Glutamatergic neuron (in vitro differentiated cells): ENCODE results near the gene MMS19. TPM values are rescaled to one million over a fixed set of nuclear protein-coding genes. Genes with fewer than 3 reads are reported as not detected.
A peak's percentile ranks its signal among the peaks of the same experiment; 100 is the strongest.
"Not testable (repeated sequence)": the region's sequence is repeated elsewhere in the genome, so short reads cannot be mapped to it uniquely, and the experiment has no call there.

Source experiments
- DNase-seq: peaks from one replicate; pipeline ENCODE4 v3.0.0; 2022
- H3K27ac Mint-ChIP-seq: one replicate; pipeline ENCODE4 v1.8.0; 2020; ENCODE audit warnings: mild to moderate bottlenecking, mixed read lengths, inconsistent platforms; ENCODE audit not compliant: unreplicated experiment
- H3K27me3 Mint-ChIP-seq: one replicate; pipeline ENCODE4 v1.8.0; 2020; ENCODE audit warnings: mild to moderate bottlenecking, moderate library complexity, mixed read lengths, inconsistent platforms; ENCODE audit not compliant: unreplicated experiment
- H3K36me3 Mint-ChIP-seq: one replicate; pipeline ENCODE4 v1.8.0; 2020; ENCODE audit warnings: mild to moderate bottlenecking, mixed read lengths, inconsistent platforms; ENCODE audit not compliant: unreplicated experiment
- H3K4me1 Mint-ChIP-seq: one replicate; pipeline ENCODE4 v1.8.0; 2020; ENCODE audit warnings: mild to moderate bottlenecking, low read depth, mixed read lengths, inconsistent platforms; ENCODE audit not compliant: unreplicated experiment
- H3K4me3 Mint-ChIP-seq: one replicate; pipeline ENCODE4 v1.8.0; 2020; ENCODE audit warnings: mild to moderate bottlenecking, mixed read lengths, inconsistent platforms; ENCODE audit not compliant: unreplicated experiment
- H3K9me3 Mint-ChIP-seq: one replicate; pipeline ENCODE4 v1.8.0; 2020; ENCODE audit warnings: mild to moderate bottlenecking, moderate library complexity, mixed read lengths, inconsistent platforms; ENCODE audit not compliant: unreplicated experiment
- CTCF ChIP-seq: fragments of 200-600 bp; sonication (generic); IDR thresholded peaks from one replicate; pipeline ENCODE4 v1.5.0; 2021; ENCODE audit not compliant: partially characterized antibody, unreplicated experiment
- total RNA-seq: library from RNA; stranded (reverse); fragmentation: NEBNext Ultra II Directional; extraction: Animal tissue kit (Norgen Biotek cat#: 25700); gene quantifications from one replicate; pipeline ENCODE4 v1.2.1, GENCODE V29; 2021; ENCODE audit not compliant: unreplicated experiment

The MMS19 gene
- total RNA-seq, 1 donor from 2014 or later: 139 TPM

- no peak overlapping the region for H3K4me3 Mint-ChIP-seq
- no peak for TF ChIP-seq CTCF
- H3K4me1 Mint-ChIP-seq: peaks cover 4% of the 10 kb centered on the region
- peaks cover 3% of the 10 kb centered on the region for H3K27me3 Mint-ChIP-seq
- DNase-seq: peak; percentile 71
- H3K9me3 Mint-ChIP-seq: peaks cover 6% of the 10 kb centered on the region
- H3K27ac Mint-ChIP-seq: no peak overlapping the region
- H3K36me3 Mint-ChIP-seq: peaks cover 6% of the 10 kb centered on the region
Observed at GRCh38 chr10:97532935-97533671, 34.9 kb upstream of the MMS19 start.

- peaks cover 4% of the 10 kb centered on the region for H3K4me1 Mint-ChIP-seq
- DNase-seq: no peak
- peaks cover 3% of the 10 kb centered on the region for H3K27me3 Mint-ChIP-seq
- no peak for TF ChIP-seq CTCF
- H3K4me3 Mint-ChIP-seq: no peak overlapping the region
- peaks cover 6% of the 10 kb centered on the region for H3K36me3 Mint-ChIP-seq
- H3K27ac Mint-ChIP-seq: peak overlapping the region; percentile 22
- H3K9me3 Mint-ChIP-seq: peaks cover 6% of the 10 kb centered on the region
Observed at GRCh38 chr10:97531401-97531986, 33.3 kb upstream of the MMS19 start.

- Mint-ChIP-seq H3K4me3 (peak overlapping the region; percentile 4), H3K36me3 (peaks cover 6% of the 10 kb centered on the region), H3K27ac (peak overlapping the region; percentile 19), H3K9me3 (peaks cover 6% of the 10 kb centered on the region), H3K27me3 (peaks cover 3% of the 10 kb centered on the region), H3K4me1 (peaks cover 6% of the 10 kb centered on the region)
- no peak for DNase-seq
- no peak for TF ChIP-seq CTCF
Observed at GRCh38 chr10:97529685-97530465, 31.7 kb upstream of the MMS19 start.

DNA sequence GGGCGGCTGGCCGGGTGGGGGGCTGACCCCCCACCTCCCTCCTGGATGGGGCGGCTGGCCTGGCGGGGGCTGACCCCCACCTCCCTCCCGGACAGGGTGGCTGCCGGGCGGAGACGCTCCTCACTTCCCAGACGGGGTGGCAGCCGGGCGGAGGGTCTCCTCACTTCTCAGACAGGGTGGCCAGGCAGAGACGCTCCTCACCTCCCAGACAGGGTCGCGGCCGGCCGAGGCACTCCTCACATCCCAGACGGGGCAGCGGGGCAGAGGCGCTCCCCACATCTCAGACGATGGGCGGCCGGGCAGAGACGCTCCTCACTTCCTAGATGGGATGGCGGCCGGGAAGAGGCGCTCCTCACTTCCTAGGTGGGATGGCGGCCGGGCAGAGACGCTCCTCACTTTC is 30.7 kb upstream of the MMS19 start:
- not testable (repeated sequence) for H3K27ac Mint-ChIP-seq, H3K4me3 Mint-ChIP-seq

DNA sequence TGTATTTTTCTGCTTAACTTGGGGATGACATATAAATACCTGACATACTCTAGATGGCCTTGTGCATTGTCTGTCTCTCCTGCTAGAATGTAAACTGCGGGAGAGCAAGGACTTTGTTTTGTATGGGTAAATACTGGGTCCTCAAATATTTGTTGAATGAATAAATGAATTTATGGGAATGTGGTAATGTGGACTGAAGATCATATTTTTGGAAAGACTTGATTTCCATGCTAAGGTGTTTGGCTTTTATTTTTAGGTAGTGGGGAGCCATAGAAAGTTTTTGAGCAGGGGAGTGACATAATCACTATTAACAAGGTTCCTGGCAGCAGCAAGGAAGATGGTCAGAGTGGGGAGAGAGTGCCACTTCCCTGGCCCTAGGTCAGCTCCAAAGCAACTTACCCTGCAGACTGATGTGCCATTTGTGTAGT is 27.5 kb upstream of the MMS19 start:
- Mint-ChIP-seq H3K27me3 (peaks cover 3% of the 10 kb centered on the region), H3K4me3 (no peak overlapping the region), H3K4me1 (peaks cover 5% of the 10 kb centered on the region), H3K9me3 (peaks cover 4% of the 10 kb centered on the region), H3K36me3 (peaks cover 6% of the 10 kb centered on the region), H3K27ac (no peak overlapping the region)
- no peak for DNase-seq
- TF ChIP-seq CTCF: no peak

More for the DNA sequence above, 30.7 kb upstream of the MMS19 start:
- H3K9me3 Mint-ChIP-seq, H3K4me1 Mint-ChIP-seq, DNase-seq, H3K36me3 Mint-ChIP-seq, H3K27me3 Mint-ChIP-seq: not testable (repeated sequence)
